GM21825 (cell line): ENCODE results near the gene CYP46A1.

ENCODE experiments used
- ATAC-seq: cut with Tn5 transposase; IDR thresholded peaks from one replicate; pipeline ENCODE4 v1.9.1; 2021; ENCODE audit warnings: mild to moderate bottlenecking, moderate library complexity; ENCODE audit not compliant: unreplicated experiment

Gene CYP46A1

DNA sequence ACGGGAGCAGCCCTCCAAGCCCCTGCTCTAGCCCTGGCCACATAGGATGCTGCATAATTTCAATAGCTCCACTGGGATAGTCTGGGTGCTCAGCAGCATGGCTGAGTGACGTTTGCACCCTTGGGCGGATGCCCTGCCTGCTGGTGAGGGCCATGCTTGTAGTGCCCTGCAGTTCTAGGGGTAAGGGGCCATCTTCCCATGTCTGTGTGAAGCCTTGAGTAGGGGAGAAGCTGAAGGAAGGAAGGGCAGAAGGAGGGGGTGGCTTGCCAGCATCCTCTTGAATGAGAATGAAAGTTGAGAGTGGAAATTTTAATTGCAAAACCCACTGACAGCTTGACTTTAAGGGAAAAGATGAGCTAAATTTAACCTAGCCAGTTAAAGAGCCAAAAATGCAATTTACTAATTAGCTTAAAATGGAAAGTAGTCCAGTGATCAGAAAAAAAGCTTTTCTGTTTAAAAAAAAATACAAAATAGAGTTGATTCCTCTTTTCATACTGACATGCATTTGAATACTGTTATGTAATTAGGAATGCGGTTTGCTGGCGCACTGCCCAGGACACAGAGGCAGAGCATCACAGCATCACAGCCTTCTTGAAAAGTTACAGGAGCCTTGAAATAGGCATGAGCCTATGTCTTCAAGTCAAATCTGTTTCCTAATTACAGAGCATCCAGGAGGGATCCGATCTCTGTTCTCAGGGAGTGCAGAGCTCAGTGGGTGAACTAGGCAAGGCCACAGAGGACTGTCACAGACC, 90.6 kb downstream of the CYP46A1 start:
- ATAC-seq: no peak

DNA sequence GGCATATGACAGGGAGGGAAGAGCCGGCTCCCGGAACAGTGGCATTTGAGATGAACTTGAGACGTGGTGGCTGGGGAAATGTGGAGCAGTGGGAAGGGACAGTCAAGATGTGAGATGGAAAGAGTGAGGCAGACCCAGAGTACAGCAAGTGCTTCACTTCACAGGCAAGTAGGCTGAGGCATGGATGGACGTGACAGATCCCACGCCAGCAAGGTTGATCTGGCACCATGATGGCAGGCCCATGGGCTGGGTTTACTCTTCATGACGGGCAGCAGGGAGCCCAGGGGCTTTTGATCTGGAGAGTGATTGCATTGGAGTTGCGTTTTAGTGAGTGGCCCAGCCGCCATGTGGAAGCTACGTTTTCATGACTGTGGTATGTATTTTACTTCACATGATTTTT, 91.3 kb downstream of the CYP46A1 start:
- ATAC-seq: no peak
